Spinal cord (tissue), 10 donors: ENCODE results near the gene KCNA3. TPM values are rescaled to one million over a fixed set of nuclear protein-coding genes. Genes with fewer than 3 reads are reported as not detected.
A peak's percentile ranks its signal among the peaks of the same experiment; 100 is the strongest.

Source experiments
- DNase-seq, 6 donors: peaks; one replicate each; pipeline versions ENCODE4 v3.0.0 to v3.0.0-alpha.2; 2013 to 2015; ENCODE audit warnings: low spot score in 6 of 6, low read depth in 4 of 6
- H3K27ac ChIP-seq: one replicate; pipeline ENCODE4 v1.5.1; 2013; ENCODE audit warnings: low read depth, low read length, control low read depth
- H3K27me3 ChIP-seq: one replicate; pipeline ENCODE4 v1.6.1; 2013; ENCODE audit warnings: low read length; ENCODE audit not compliant: control insufficient read depth, insufficient read depth
- H3K36me3 ChIP-seq: one replicate; pipeline ENCODE4 v1.6.1; 2013; ENCODE audit warnings: low read length; ENCODE audit not compliant: control insufficient read depth, insufficient read depth
- H3K4me1 ChIP-seq: one replicate; pipeline ENCODE4 v1.6.1; 2013; ENCODE audit warnings: low read length; ENCODE audit not compliant: control insufficient read depth, insufficient read depth
- H3K4me3 ChIP-seq: one replicate; pipeline ENCODE4 v1.5.1; 2013; ENCODE audit warnings: low read depth, low read length, control low read depth
- H3K9me3 ChIP-seq: one replicate; pipeline ENCODE4 v1.6.1; 2013; ENCODE audit warnings: low read length; ENCODE audit not compliant: control insufficient read depth, insufficient read depth
- WGBS: methylation state at CpG from one replicate; pipeline ENCODE4 v1.1.5; 2013; ENCODE audit warnings: missing lambda C conversion rate; ENCODE audit not compliant: insufficient coverage; 5-methylcytosine and 5-hydroxymethylcytosine counted together
- long read RNA-seq, 4 donors: transcript quantifications; one replicate each; lab custom pipeline, GENCODE V29; 2026
- polyA plus RNA-seq, 2 donors: library from polyadenylated mRNA; unstranded; fragments of 120-200 nt; gene quantifications; one replicate each; pipeline ENCODE4 v1.2.1, GENCODE V29; 2013; ENCODE audit not compliant: insufficient read length in 2 of 2
- total RNA-seq, 2 donors: library from RNA; depleted of rRNA in 1 of 2; stranded (reverse); fragments of 120-200 nt in 1 of 2; fragments of >200 nt in 1 of 2; gene quantifications; one replicate each; pipeline versions ENCODE4 v1.2.3 to v1.2.4, GENCODE V29; 2013 to 2014
- donor health status: healthy.

Gene KCNA3
- total RNA-seq = 10 to 100 TPM in 1 of 2 donors, 1 to 10 TPM in 1; 4.0 to 11.5 TPM
- polyA plus RNA-seq = 1 to 10 TPM; 2.3 to 4.9 TPM
- long read RNA-seq, donor 1, transcript KCNA3-201 (1 exons, 2,569 nt) = major isoform, 5 of 5 reads
- long read RNA-seq, donor 1, partial matches to known transcripts = 0 of 5 reads
- long read RNA-seq, donor 1, other reads (novel, unspliced or antisense) = 0 of 5 reads
- long read RNA-seq, donor 2, partial matches to known transcripts = 0 of 1 reads
- long read RNA-seq, donor 2, other reads (novel, unspliced or antisense) = 0 of 1 reads
- long read RNA-seq, donor 3, partial matches to known transcripts = 0 of 4 reads
- long read RNA-seq, donor 3, other reads (novel, unspliced or antisense) = 0 of 4 reads
- long read RNA-seq, donor 4, partial matches to known transcripts = 0 of 1 reads
- long read RNA-seq, donor 4, other reads (novel, unspliced or antisense) = 0 of 1 reads

DNA sequence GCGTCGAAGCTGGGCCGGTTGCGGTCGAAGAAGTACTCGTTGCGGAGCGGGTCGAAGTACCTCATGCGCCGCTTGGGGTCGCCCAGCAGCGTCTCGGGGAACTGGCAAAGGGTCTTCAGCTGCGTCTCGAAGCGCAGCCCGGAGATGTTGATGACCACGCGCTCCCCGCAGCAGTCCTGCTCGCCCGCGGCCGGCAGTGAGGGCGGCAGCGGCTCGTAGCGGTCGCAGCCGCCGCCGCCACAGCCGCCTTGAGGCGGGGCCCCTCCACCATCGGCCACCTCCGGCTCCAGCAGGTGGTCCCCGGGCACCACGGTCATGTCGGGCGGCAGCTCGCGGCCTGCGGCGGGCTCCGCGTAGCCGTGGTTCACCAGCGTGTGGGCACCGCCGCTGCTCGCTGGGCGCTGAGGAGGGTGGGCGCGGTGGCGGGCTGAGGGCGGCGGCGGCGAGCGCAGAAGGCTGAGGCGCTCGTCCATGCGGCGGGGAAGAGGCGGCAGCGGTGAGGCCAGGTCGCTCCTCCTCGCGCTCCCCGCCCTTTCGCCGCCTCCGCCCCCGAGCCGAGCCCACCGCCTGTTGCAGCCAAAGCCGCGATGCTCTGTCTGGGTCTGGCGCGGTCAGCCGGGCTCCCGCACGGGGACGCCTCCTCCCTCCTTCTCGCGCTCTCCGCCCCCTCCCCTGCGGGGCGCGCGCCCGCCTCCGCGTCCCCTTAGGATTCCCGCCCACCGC is at the start of gene KCNA3:
Gene KCNA3, minus strand, starts transcription at position 604 of the 723 bp plus-strand sequence. Its CDS starts 131 bp downstream, at position 473.
- Histone ChIP-seq H3K36me3 (no peaks in the 10 kb centered on the region), H3K4me1 (peaks cover 14% of the 10 kb centered on the region), H3K27me3 (peaks cover 18% of the 10 kb centered on the region), H3K4me3 (peak within 1 kb of the TSS; percentile 37), H3K27ac (peak within 1 kb of the TSS; percentile 34), H3K9me3 (no peaks in the 10 kb centered on the region)
- peak in 5 of 6 donors; percentile 66 to 95 (median 79) for DNase-seq
- 0% methylated on average over 97 of the region's 97 CpGs for WGBS

DNA sequence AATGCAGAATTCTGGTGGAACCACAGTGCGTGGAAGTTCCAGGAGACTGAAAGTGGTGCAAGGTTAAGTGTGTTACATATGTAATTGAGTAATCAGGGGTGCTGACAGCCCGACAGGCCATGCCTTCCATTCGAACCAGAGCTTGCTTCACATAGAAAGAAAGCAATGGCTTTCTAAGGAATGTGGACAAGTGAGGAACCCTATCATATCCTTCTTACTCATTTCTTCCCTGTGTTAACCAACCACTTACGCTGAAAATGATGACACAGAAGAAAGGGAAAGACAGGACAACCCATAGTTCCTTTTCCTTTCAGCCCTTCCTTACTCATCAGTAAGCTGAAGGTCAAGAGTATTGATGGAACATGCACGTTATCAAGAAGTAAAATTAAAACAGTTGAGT is 48.1 kb upstream of the KCNA3 start:
- peaks cover 4% of the 10 kb centered on the region for H3K4me1 ChIP-seq
- DNase-seq = no peak
- no peak overlapping the region for H3K4me3 ChIP-seq
- H3K27me3 ChIP-seq = no peaks in the 10 kb centered on the region
- H3K27ac ChIP-seq = no peak overlapping the region
- 100% methylated on average over 1 of the region's 5 CpGs for whole genome bisulfite sequencing
- no peaks in the 10 kb centered on the region for H3K9me3 ChIP-seq
- no peaks in the 10 kb centered on the region for H3K36me3 ChIP-seq

DNA sequence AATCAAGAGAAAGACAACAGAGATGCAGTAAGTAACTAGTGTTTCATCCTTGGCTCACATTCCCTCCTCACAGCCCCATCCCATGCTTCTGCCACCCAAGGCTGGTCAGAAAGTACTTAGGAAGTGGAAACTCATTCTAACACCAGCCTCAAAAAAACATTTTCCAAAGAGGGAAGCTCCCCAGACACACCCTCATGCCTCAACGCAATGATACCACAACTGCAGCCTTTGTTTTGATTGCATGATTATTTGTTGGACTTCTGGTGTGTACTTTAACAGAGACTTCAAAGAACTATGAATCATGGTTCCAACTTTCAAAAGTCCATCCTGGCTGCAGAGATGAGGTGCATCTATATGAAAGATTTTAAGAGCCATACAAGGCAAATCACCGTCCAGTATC is 45.2 kb upstream of the KCNA3 start:
- DNase-seq = no peak
- Histone ChIP-seq H3K27me3 (no peaks in the 10 kb centered on the region), H3K4me3 (no peak overlapping the region), H3K9me3 (no peaks in the 10 kb centered on the region), H3K36me3 (no peaks in the 10 kb centered on the region), H3K4me1 (peaks cover under 1% of the 10 kb centered on the region), H3K27ac (no peak overlapping the region)
- WGBS = no CpG with 5 or more reads among the region's 2 CpGs

DNA sequence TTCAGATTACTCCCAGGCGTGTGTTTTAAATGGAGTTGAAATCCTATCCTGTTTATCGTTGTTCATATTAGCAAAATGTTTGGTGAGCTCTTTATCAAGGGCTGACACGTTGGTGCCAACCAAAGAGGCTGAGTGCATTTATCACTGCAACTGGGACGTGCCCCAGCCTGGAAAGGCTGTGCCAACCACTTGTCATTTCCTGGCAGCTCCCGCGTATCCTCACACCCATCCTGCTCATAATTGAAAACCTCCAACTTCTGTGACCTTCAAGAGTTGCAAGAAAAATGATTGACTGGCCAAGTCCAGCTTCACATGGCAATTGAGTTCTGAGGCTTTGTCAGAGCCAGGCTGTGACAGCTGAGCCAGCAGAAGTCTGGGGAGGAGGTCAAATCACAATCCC is 43.7 kb upstream of the KCNA3 start:
- no peak overlapping the region for H3K27ac ChIP-seq

DNA sequence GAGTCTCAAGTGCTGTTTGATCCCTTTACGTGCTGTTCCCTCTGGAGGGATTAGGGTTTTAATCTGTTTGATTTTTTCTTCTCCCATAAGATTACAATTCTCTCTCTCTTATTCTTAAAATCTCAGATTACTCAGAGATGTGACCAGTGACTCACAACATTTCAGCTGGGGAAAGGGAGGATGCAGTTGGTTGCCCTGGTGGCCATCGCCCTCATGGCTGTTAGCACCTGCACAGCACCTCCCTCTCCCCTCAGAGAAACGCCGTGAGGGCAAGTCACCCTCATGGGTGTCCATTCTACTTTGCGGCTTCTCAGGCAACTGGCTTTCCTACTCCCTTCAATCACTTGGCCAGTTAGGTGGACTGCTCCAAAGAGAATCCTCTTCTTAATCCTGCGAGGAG is 42.4 kb upstream of the KCNA3 start:
- Histone ChIP-seq H3K36me3 (no peaks in the 10 kb centered on the region), H3K9me3 (no peaks in the 10 kb centered on the region), H3K27me3 (no peaks in the 10 kb centered on the region), H3K27ac (no peak overlapping the region), H3K4me3 (no peak overlapping the region), H3K4me1 (peaks cover 10% of the 10 kb centered on the region)
- DNase-seq = no peak
- 100% methylated on average over 3 of the region's 6 CpGs for WGBS

More for the DNA sequence above, 43.7 kb upstream of the KCNA3 start:
- H3K4me1 ChIP-seq = peaks cover 10% of the 10 kb centered on the region
- WGBS = 53% methylated on average over 3 of the region's 6 CpGs
- no peaks in the 10 kb centered on the region for H3K27me3 ChIP-seq
- no peaks in the 10 kb centered on the region for H3K9me3 ChIP-seq
- no peaks in the 10 kb centered on the region for H3K36me3 ChIP-seq
- H3K4me3 ChIP-seq = no peak overlapping the region
- DNase-seq = peak in 1 of 6 donors; percentile 14

DNA sequence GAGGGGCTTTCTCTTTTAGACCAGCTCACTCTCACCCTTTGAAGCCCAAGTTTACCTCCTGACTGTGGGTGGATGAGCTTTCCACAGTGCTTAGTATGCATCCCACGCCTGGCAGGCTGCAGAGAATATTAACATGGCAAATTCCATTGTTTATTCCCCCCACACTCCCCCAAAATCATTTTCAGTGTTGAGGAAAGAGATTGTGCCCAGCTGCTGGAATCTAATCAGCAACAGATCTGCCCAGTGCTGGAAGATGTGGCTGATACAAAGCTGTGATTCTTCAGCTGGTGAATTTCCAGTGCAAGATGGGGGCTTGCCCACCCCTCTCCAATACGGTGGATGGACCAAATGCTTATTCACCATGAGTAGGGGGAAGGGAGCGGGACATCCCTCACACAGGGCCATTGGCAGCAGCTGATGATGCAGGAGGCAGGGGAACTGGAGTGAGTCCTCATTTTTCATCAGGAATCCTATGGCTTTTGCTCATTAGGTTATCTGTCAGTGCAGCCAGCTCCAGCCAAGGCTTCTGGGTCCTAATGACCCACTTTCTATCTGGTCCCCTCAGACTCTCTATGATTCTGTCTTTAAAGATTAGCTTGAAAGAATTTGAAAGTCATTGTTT is 39.7 kb upstream of the KCNA3 start:
- peak overlapping the region; percentile 43 for H3K27ac ChIP-seq
- H3K4me3 ChIP-seq = no peak overlapping the region
- DNase-seq = peak; percentile 35 to 95 (median 42)

DNA sequence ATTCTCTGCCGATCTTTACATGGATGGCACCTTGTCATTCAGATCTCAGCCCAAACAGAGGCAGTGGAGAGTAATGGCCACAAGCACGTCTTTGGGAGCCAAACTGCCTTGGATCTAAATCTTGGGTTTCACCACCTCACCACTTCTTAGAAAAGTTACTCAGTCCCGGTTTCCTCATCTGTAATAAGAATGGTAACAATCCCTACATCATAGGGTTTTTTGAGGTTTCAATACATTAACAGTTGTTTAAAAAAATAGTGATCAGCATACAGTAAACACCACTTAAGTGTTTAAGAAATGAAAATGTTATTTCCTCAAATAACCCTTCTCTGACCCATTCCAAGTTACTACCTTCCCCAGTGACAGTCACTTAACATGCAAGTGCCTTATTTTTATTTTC is 38.5 kb upstream of the KCNA3 start:
- Histone ChIP-seq H3K27ac (no peak overlapping the region), H3K4me1 (peaks cover 10% of the 10 kb centered on the region), H3K4me3 (no peak overlapping the region), H3K27me3 (no peaks in the 10 kb centered on the region), H3K36me3 (no peaks in the 10 kb centered on the region), H3K9me3 (no peaks in the 10 kb centered on the region)
- no peak for DNase-seq
- WGBS = 25% methylated on average over 1 of the region's 3 CpGs

More for the DNA sequence above, 39.7 kb upstream of the KCNA3 start:
- no peaks in the 10 kb centered on the region for H3K27me3 ChIP-seq
- WGBS = 0% methylated on average over 1 of the region's 3 CpGs
- H3K4me1 ChIP-seq = peaks cover 10% of the 10 kb centered on the region
- H3K36me3 ChIP-seq = no peaks in the 10 kb centered on the region
- no peaks in the 10 kb centered on the region for H3K9me3 ChIP-seq

DNA sequence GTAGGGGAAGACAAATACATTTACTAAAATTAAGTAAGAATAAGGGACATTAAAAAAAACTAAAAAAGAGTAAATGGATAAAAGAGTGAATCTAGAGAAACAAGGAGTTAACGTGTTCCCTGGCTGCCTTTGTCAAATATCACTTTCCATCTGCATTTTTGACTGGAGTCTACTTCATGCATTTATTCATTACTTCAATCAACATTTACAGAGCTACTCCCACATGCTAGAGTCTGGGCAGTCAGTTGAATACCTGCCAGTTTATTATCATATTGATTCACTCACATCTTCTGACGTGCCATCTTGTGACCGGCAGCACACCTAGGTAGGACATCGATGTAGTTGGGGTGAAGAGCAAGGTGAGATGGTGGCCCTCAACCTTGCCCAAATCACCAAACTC is 35.6 kb upstream of the KCNA3 start:
- WGBS = no CpG with 5 or more reads among the region's 4 CpGs
- no peaks in the 10 kb centered on the region for H3K27me3 ChIP-seq
- H3K4me3 ChIP-seq = no peak overlapping the region
- H3K27ac ChIP-seq = no peak overlapping the region
- peak in 1 of 6 donors; percentile 45 for DNase-seq
- H3K36me3 ChIP-seq = no peaks in the 10 kb centered on the region
- no peaks in the 10 kb centered on the region for H3K9me3 ChIP-seq
- H3K4me1 ChIP-seq = peaks cover 13% of the 10 kb centered on the region

DNA sequence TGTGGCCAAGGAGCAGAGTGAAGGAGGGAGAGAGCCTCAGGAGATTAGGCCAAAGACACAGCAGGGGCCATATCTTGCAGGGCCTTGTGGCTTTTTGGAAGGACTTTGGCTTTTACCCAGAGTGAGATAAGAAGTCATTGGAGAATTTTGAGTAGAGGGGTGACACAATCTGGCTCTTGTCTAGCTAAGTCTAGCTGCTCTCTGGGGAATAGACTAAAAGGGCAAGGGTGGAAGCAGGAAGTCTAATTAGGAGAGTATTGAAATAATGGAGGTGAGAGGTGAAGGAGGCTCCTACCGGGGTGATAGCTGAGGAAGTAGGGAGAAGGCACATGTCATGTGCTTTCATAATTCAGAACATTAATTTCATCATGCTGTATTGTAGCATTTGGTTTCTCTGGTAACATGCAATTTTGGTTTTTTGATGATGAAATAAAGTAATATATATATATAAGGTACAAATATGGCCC is 34.3 kb upstream of the KCNA3 start:
- Histone ChIP-seq H3K4me1 (peaks cover 3% of the 10 kb centered on the region), H3K36me3 (no peaks in the 10 kb centered on the region), H3K4me3 (no peak overlapping the region), H3K27me3 (no peaks in the 10 kb centered on the region), H3K9me3 (no peaks in the 10 kb centered on the region), H3K27ac (no peak overlapping the region)
- no CpG with 5 or more reads among the region's 1 CpG for WGBS
- no peak for DNase-seq
